Stomach (tissue), 4 donors: ENCODE data around the gene IGF2BP3.
"Not testable (repeated sequence)": the region's sequence is repeated elsewhere in the genome, so short reads cannot be mapped to it uniquely, and the experiment has no call there.

Source experiments
- POLR2A ChIP-seq, 4 donors: fragments of 450-650 bp; IDR thresholded peaks; one replicate each; pipeline ENCODE4 v1.6.1; 2016; ENCODE audit warnings: antibody characterized with exemption in 4 of 4, control low read depth in 2 of 4, mild to moderate bottlenecking in 1 of 4, moderate library complexity in 1 of 4
- TF ChIP-seq, protein P1 (sequence below), 7 experiments: fragments of 450-650 bp in 4 of 7; fragments of 200-600 bp in 3 of 7; sonication (generic) in 3 of 7; IDR thresholded peaks; one replicate each; pipeline ENCODE4 v1.5.1; 2016 to 2019; ENCODE audit warnings: antibody characterized with exemption in 7 of 7, control low read depth in 2 of 7, mild to moderate bottlenecking in 1 of 7

DNA sequence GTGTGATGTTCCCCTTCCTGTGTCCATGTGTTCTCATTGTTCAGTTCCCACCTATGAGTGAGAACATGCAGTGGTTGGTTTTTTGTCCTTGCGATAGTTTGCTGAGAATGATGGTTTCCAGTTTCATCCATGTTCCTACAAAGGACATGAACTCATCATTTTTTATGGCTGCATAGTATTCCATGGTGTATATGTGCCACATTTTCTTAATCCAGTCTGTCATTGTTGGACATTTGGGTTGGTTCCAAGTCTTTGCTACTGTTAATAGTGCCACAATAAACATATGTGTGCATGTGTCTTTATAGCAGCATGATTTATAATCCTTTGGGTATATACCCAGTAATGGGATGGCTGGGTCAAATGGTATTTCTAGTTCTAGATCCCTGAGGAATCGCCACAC lies 72.2 kb downstream of the IGF2BP3 start:
- TF ChIP-seq, protein P1, sequence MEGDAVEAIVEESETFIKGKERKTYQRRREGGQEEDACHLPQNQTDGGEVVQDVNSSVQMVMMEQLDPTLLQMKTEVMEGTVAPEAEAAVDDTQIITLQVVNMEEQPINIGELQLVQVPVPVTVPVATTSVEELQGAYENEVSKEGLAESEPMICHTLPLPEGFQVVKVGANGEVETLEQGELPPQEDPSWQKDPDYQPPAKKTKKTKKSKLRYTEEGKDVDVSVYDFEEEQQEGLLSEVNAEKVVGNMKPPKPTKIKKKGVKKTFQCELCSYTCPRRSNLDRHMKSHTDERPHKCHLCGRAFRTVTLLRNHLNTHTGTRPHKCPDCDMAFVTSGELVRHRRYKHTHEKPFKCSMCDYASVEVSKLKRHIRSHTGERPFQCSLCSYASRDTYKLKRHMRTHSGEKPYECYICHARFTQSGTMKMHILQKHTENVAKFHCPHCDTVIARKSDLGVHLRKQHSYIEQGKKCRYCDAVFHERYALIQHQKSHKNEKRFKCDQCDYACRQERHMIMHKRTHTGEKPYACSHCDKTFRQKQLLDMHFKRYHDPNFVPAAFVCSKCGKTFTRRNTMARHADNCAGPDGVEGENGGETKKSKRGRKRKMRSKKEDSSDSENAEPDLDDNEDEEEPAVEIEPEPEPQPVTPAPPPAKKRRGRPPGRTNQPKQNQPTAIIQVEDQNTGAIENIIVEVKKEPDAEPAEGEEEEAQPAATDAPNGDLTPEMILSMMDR (IDR thresholded peaks at IDR 0.05): not testable (repeated sequence)
- not testable (repeated sequence) for TF ChIP-seq POLR2A (IDR thresholded peaks at IDR 0.05)
